Gastroesophageal sphincter (tissue), 4 donors: ENCODE measurements around the gene THOP1. TPM values are rescaled to one million over a fixed set of nuclear protein-coding genes. Genes with fewer than 3 reads are reported as not detected.

Experiments
- ATAC-seq: fragments of 150-250 bp; one replicate; pipeline ENCODE4 v1.9.1; 2016; ENCODE audit warnings: mild to moderate bottlenecking, moderate library complexity
- H3K27ac ChIP-seq, 4 donors: fragments of 200-600 bp; sonication (generic) in 3 of 4; 1 replicate in 3 of 4; 2 replicates in 1 of 4; pipeline ENCODE4 v1.5.1; 2016 to 2019
- H3K27me3 ChIP-seq: fragments of 200-600 bp; sonication (generic); one replicate; pipeline ENCODE4 v1.5.1; 2019
- H3K36me3 ChIP-seq, 2 donors: fragments of 200-600 bp; sonication (generic); one replicate each; pipeline ENCODE4 v1.5.1; 2019; ENCODE audit warnings: control low read depth in 1 of 2
- H3K4me1 ChIP-seq, 3 donors: fragments of 200-600 bp; sonication (generic); 1 replicate in 2 of 3; 2 replicates in 1 of 3; pipeline ENCODE4 v1.5.1; 2016 to 2019; ENCODE audit warnings: control low read depth in 2 of 3
- H3K4me3 ChIP-seq, 2 donors: fragments of 200-600 bp; sonication (generic); one replicate each; pipeline ENCODE4 v1.5.1; 2019; ENCODE audit warnings: mild to moderate bottlenecking in 1 of 2, moderate library complexity in 1 of 2
- H3K9me3 ChIP-seq, 3 donors: fragments of 200-600 bp; sonication (generic); one replicate each; pipeline ENCODE4 v1.5.1; 2017 to 2019; ENCODE audit warnings: control low read depth in 2 of 3
- CTCF ChIP-seq, 4 experiments: fragments of 200-600 bp in 2 of 4; fragments of 450-650 bp in 2 of 4; sonication (generic) in 1 of 4; IDR thresholded peaks; one replicate each; pipeline ENCODE4 v1.5.1; 2017 to 2019; ENCODE audit warnings: antibody characterized with exemption in 4 of 4, mild to moderate bottlenecking in 2 of 4, moderate library complexity in 2 of 4
- EP300 ChIP-seq: sonication (generic); formaldehyde crosslinking; IDR thresholded peaks from one replicate; pipeline ENCODE4 v1.6.1; 2017; ENCODE audit warnings: antibody characterized with exemption, mild to moderate bottlenecking
- POLR2A ChIP-seq, 2 donors: fragments of 450-650 bp; IDR thresholded peaks; one replicate each; pipeline ENCODE4 v1.6.1; 2017; ENCODE audit warnings: antibody characterized with exemption in 2 of 2, mild to moderate bottlenecking in 2 of 2, moderate library complexity in 1 of 2
- POLR2AphosphoS5 ChIP-seq: sonication (generic); formaldehyde crosslinking; IDR thresholded peaks from one replicate; pipeline ENCODE4 v1.6.1; 2017; ENCODE audit warnings: antibody characterized with exemption
- WGBS, 2 donors: methylation state at CpG; one replicate each; pipeline ENCODE4 v1.1.5; 2018; ENCODE audit warnings: low coverage in 1 of 2; 5-methylcytosine and 5-hydroxymethylcytosine counted together
- total RNA-seq, 4 donors: library from RNA; depleted of rRNA; stranded (reverse); fragments of >200 nt; gene quantifications; one replicate each; pipeline ENCODE4 v1.1.0, GENCODE V29; 2016

THOP1 gene
- total RNA-seq, 4 donors from 2014 or later = 26.9 to 58.4 (median 38.7) TPM

GRCh38 chr19:2822846-2823245, 37.5 kb downstream of the THOP1 start:
- Histone ChIP-seq H3K27me3 (no peaks in the 10 kb centered on the region), H3K27ac (no peak overlapping the region), H3K36me3 (peaks cover 0 to 39% of the 10 kb centered on the region in 2 donors), H3K4me1 (peaks cover 0 to 14% (median 4%) of the 10 kb centered on the region in 3 donors), H3K9me3 (no peaks in the 10 kb centered on the region), H3K4me3 (no peak overlapping the region)
- no peak for ATAC-seq
- 100% methylated on average over 1 of the region's 5 CpGs; no CpG with 5 or more reads in 1 of the 2 donors for WGBS, 2 donors
- no peak for TF ChIP-seq EP300
- no peak for TF ChIP-seq POLR2AphosphoS5
- no peak for TF ChIP-seq POLR2A (IDR thresholded peaks at IDR 0.05)
- no peak for TF ChIP-seq CTCF (IDR thresholded peaks at IDR 0.05)

- 40% methylated on average over 1 of the region's 9 CpGs; no CpG with 5 or more reads in 1 of the 2 donors for WGBS, 2 donors
- no peak overlapping the region for H3K27ac ChIP-seq
- ATAC-seq = no peak
- no peak overlapping the region for H3K4me3 ChIP-seq
- H3K4me1 ChIP-seq = peaks cover 0 to 14% (median 4%) of the 10 kb centered on the region in 3 donors
- no peaks in the 10 kb centered on the region for H3K9me3 ChIP-seq
- TF ChIP-seq POLR2A (IDR thresholded peaks at IDR 0.05) = no peak
- no peak for TF ChIP-seq CTCF (IDR thresholded peaks at IDR 0.05)
- no peak for TF ChIP-seq EP300
- TF ChIP-seq POLR2AphosphoS5 = no peak
- H3K36me3 ChIP-seq = peaks cover 0 to 47% of the 10 kb centered on the region in 2 donors
- H3K27me3 ChIP-seq = no peaks in the 10 kb centered on the region
Measured at GRCh38 chr19:2823646-2824045, 38.3 kb downstream of the THOP1 start.

GRCh38 chr19:2824129-2824528, 38.8 kb downstream of the THOP1 start:
- WGBS, 2 donors = 33% methylated on average over 1 of the region's 8 CpGs; no CpG with 5 or more reads in 1 of the 2 donors
- H3K27me3 ChIP-seq = no peaks in the 10 kb centered on the region
- no peak overlapping the region for H3K27ac ChIP-seq
- TF ChIP-seq EP300 (no peak), POLR2A (IDR thresholded peaks at IDR 0.05) (no peak), POLR2AphosphoS5 (no peak), CTCF (IDR thresholded peaks at IDR 0.05) (no peak)
- H3K4me1 ChIP-seq = peaks cover 0 to 14% (median 4%) of the 10 kb centered on the region in 3 donors
- no peak overlapping the region for H3K4me3 ChIP-seq
- H3K9me3 ChIP-seq = peaks cover 0 to 3% (median 0%) of the 10 kb centered on the region in 3 donors
- no peak for ATAC-seq
- H3K36me3 ChIP-seq = peaks cover 0 to 51% of the 10 kb centered on the region in 2 donors

- WGBS, 2 donors = 100% methylated on average over 2 of the region's 2 CpGs
- Histone ChIP-seq H3K4me1 (no peaks in the 10 kb centered on the region), H3K27ac (no peak overlapping the region), H3K4me3 (no peak overlapping the region), H3K27me3 (no peaks in the 10 kb centered on the region), H3K36me3 (peaks cover 0 to 68% of the 10 kb centered on the region in 2 donors), H3K9me3 (peaks cover 0 to 32% (median 0%) of the 10 kb centered on the region in 3 donors)
- ATAC-seq = no peak
- no peak for TF ChIP-seq CTCF (IDR thresholded peaks at IDR 0.05)
- TF ChIP-seq EP300 = no peak
- TF ChIP-seq POLR2AphosphoS5 = no peak
- no peak for TF ChIP-seq POLR2A (IDR thresholded peaks at IDR 0.05)
Measured at GRCh38 chr19:2827022-2827421, 41.7 kb downstream of the THOP1 start.

GRCh38 chr19:2827840-2828489, 42.7 kb downstream of the THOP1 start:
- no peak for ATAC-seq
- Histone ChIP-seq H3K9me3 (peaks cover 0 to 41% (median 0%) of the 10 kb centered on the region in 3 donors), H3K4me3 (no peak overlapping the region), H3K36me3 (peaks cover 0 to 73% of the 10 kb centered on the region in 2 donors), H3K4me1 (no peaks in the 10 kb centered on the region), H3K27ac (no peak overlapping the region), H3K27me3 (no peaks in the 10 kb centered on the region)
- TF ChIP-seq POLR2AphosphoS5 = no peak
- TF ChIP-seq CTCF (IDR thresholded peaks at IDR 0.05) = no peak
- TF ChIP-seq POLR2A (IDR thresholded peaks at IDR 0.05) = no peak
- no peak for TF ChIP-seq EP300
- WGBS, 2 donors = 88 to 95% methylated on average over 10 to 11 of the region's 13 CpGs
